ENCODE results near the gene PINLYP. TPM values are rescaled to one million over a fixed set of nuclear protein-coding genes. Genes with fewer than 3 reads are reported as not detected.

Gene PINLYP
- total and polyA plus RNA-seq, 3 experiments from 2014 or later: 1.3 to 13.8 (median 9.9) TPM

- Mint-ChIP-seq H3K4me1 (peaks cover 14 to 16% (median 14%) of the 10 kb centered on the region in 3 donors), H3K27ac (no peak overlapping the region), H3K27me3 (no peaks in the 10 kb centered on the region), H3K36me3 (peaks cover 5 to 63% (median 8%) of the 10 kb centered on the region in 3 donors), H3K9me3 (no peaks in the 10 kb centered on the region), H3K4me3 (no peak overlapping the region)
- no peak for DNase-seq
- H3K4me1 ChIP-seq (ENCODE audit: insufficient read depth, low read length): peaks cover 9% of the 10 kb centered on the region
- H3K4me3 ChIP-seq (ENCODE audit: low read length): no peak overlapping the region
- H3K27me3 ChIP-seq (ENCODE audit: insufficient read depth, low read length, poor library complexity, severe bottlenecking): no peaks in the 10 kb centered on the region
- no peak overlapping the region for H3K27ac ChIP-seq (ENCODE audit: low read depth, low read length)
- no peaks in the 10 kb centered on the region for H3K9me3 ChIP-seq (ENCODE audit: low read length)
- CTCF ChIA-PET: interaction anchor here (4.8 to 6.9 kb wide), 2 partner anchors 18 to 43 kb away, joined by 36 to 124 read pairs; partner anchors contain the start of genes IRGQ, ZNF575 and ZNF576
- peaks cover 34% of the 10 kb centered on the region for H3K36me3 ChIP-seq (ENCODE audit: insufficient read depth, low read length)
- POLR2A ChIA-PET: no interaction called here
Observed at GRCh38 chr19:43552198-43552450, 23.5 kb upstream of the PINLYP start.

GRCh38 chr19:43552616-43553015 lies 23.0 kb upstream of the PINLYP start:
- Mint-ChIP-seq H3K9me3 (no peaks in the 10 kb centered on the region), H3K27me3 (no peaks in the 10 kb centered on the region), H3K4me1 (peaks cover 14 to 16% (median 14%) of the 10 kb centered on the region in 3 donors), H3K36me3 (peaks cover 5 to 66% (median 11%) of the 10 kb centered on the region in 3 donors), H3K27ac (peak overlapping the region in 1 of 8 donors; percentile 76), H3K4me3 (no peak overlapping the region)
- Histone ChIP-seq H3K36me3 (ENCODE audit: insufficient read depth, low read length) (peaks cover 38% of the 10 kb centered on the region), H3K27ac (ENCODE audit: low read depth, low read length) (no peak overlapping the region), H3K27me3 (ENCODE audit: insufficient read depth, low read length, poor library complexity, severe bottlenecking) (no peaks in the 10 kb centered on the region), H3K4me3 (ENCODE audit: low read length) (no peak overlapping the region), H3K4me1 (ENCODE audit: insufficient read depth, low read length) (peaks cover 9% of the 10 kb centered on the region), H3K9me3 (ENCODE audit: low read length) (no peaks in the 10 kb centered on the region)
- CTCF ChIA-PET: interaction anchor here (4.8 to 6.9 kb wide), 2 partner anchors 18 to 43 kb away, joined by 36 to 124 read pairs; partner anchors contain the start of genes IRGQ, ZNF575 and ZNF576
- POLR2A ChIA-PET: no interaction called here
- no peak for DNase-seq

GRCh38 chr19:43553656-43554055 lies 21.9 kb upstream of the PINLYP start:
- Mint-ChIP-seq H3K36me3 (peaks cover 5 to 69% (median 12%) of the 10 kb centered on the region in 3 donors), H3K27me3 (no peaks in the 10 kb centered on the region), H3K9me3 (no peaks in the 10 kb centered on the region), H3K27ac (peak overlapping the region in 2 of 8 donors; percentile 29 to 72), H3K4me3 (no peak overlapping the region), H3K4me1 (peaks cover 14 to 16% (median 14%) of the 10 kb centered on the region in 3 donors)
- H3K4me3 ChIP-seq (ENCODE audit: low read length): no peak overlapping the region
- H3K36me3 ChIP-seq (ENCODE audit: insufficient read depth, low read length): peaks cover 43% of the 10 kb centered on the region
- ChIA-PET CTCF (interaction anchor here (1.2 to 6.9 kb wide), 5 partner anchors 10 to 42 kb away, joined by 4 to 124 read pairs (median 22); partner anchors contain the start of genes IRGQ, ZNF575 and ZNF576), POLR2A (interaction anchor here (0.6 kb wide), 1 partner anchor 109 kb away, joined by 3 read pairs; no protein-coding TSS in a partner anchor)
- H3K27ac ChIP-seq (ENCODE audit: low read depth, low read length): no peak overlapping the region
- peaks cover 9% of the 10 kb centered on the region for H3K4me1 ChIP-seq (ENCODE audit: insufficient read depth, low read length)
- no peaks in the 10 kb centered on the region for H3K27me3 ChIP-seq (ENCODE audit: insufficient read depth, low read length, poor library complexity, severe bottlenecking)
- no peaks in the 10 kb centered on the region for H3K9me3 ChIP-seq (ENCODE audit: low read length)
- no peak for DNase-seq

GRCh38 chr19:43554317-43554895 lies 21.2 kb upstream of the PINLYP start:
- DNase-seq: no peak
- ChIA-PET CTCF (interaction anchor here (0.6 to 6.9 kb wide), 29 partner anchors 8 to 122 kb away, joined by 3 to 124 read pairs (median 5); partner anchors contain the start of genes ETHE1, IRGQ, PHLDB3 and PINLYP), POLR2A (interaction anchor here (1.3 to 1.5 kb wide), 2 partner anchors 21 to 41 kb away, joined by 5 to 23 read pairs; partner anchors contain the start of genes IRGQ, ZNF575 and ZNF576)
- Mint-ChIP-seq H3K4me1 (peaks cover 14 to 17% (median 15%) of the 10 kb centered on the region in 3 donors), H3K4me3 (no peak overlapping the region), H3K36me3 (peaks cover 5 to 67% (median 12%) of the 10 kb centered on the region in 3 donors), H3K9me3 (no peaks in the 10 kb centered on the region), H3K27ac (peak overlapping the region in 5 of 8 donors; percentile 23 to 90 (median 72)), H3K27me3 (no peaks in the 10 kb centered on the region)
- no peaks in the 10 kb centered on the region for H3K27me3 ChIP-seq (ENCODE audit: insufficient read depth, low read length, poor library complexity, severe bottlenecking)
- no peaks in the 10 kb centered on the region for H3K9me3 ChIP-seq (ENCODE audit: low read length)
- H3K4me3 ChIP-seq (ENCODE audit: low read length): no peak overlapping the region
- H3K4me1 ChIP-seq (ENCODE audit: insufficient read depth, low read length): peaks cover 9% of the 10 kb centered on the region
- no peak overlapping the region for H3K27ac ChIP-seq (ENCODE audit: low read depth, low read length)
- H3K36me3 ChIP-seq (ENCODE audit: insufficient read depth, low read length): peaks cover 43% of the 10 kb centered on the region

GRCh38 chr19:43555185-43555770 lies 20.3 kb upstream of the PINLYP start:
- H3K27ac Mint-ChIP-seq: peak overlapping the region; percentile 25 to 86 (median 58)
- no peaks in the 10 kb centered on the region for H3K27me3 Mint-ChIP-seq
- DNase-seq: peak; percentile 74 to 87 (median 77)
- H3K4me1 ChIP-seq (ENCODE audit: insufficient read depth, low read length): peaks cover 9% of the 10 kb centered on the region
- peaks cover 5 to 62% (median 8%) of the 10 kb centered on the region in 3 donors for H3K36me3 Mint-ChIP-seq
- no peaks in the 10 kb centered on the region for H3K27me3 ChIP-seq (ENCODE audit: insufficient read depth, low read length, poor library complexity, severe bottlenecking)
- no peaks in the 10 kb centered on the region for H3K9me3 ChIP-seq (ENCODE audit: low read length)
- ChIA-PET CTCF (interaction anchor here (0.6 to 6.9 kb wide), 33 partner anchors 8 to 123 kb away, joined by 3 to 124 read pairs (median 5); partner anchors contain the start of genes ETHE1, IRGQ, PHLDB3 and PINLYP), POLR2A (interaction anchor here (0.9 to 1.5 kb wide), 4 partner anchors 22 to 199 kb away, joined by 3 to 23 read pairs (median 4); partner anchors contain the start of genes IRGQ, ZNF575 and ZNF576)
- peak overlapping the region in 1 of 7 donors; percentile 28 for H3K4me3 Mint-ChIP-seq
- no peak overlapping the region for H3K4me3 ChIP-seq (ENCODE audit: low read length)
- peaks cover 43% of the 10 kb centered on the region for H3K36me3 ChIP-seq (ENCODE audit: insufficient read depth, low read length)
- H3K9me3 Mint-ChIP-seq: no peaks in the 10 kb centered on the region
- peaks cover 16 to 20% (median 18%) of the 10 kb centered on the region in 3 donors for H3K4me1 Mint-ChIP-seq
- H3K27ac ChIP-seq (ENCODE audit: low read depth, low read length): no peak overlapping the region

- peaks cover 45 to 56% (median 55%) of the 10 kb centered on the region in 3 donors for H3K4me1 Mint-ChIP-seq
- Histone ChIP-seq H3K27me3 (ENCODE audit: insufficient read depth, low read length, poor library complexity, severe bottlenecking) (no peaks in the 10 kb centered on the region), H3K9me3 (ENCODE audit: low read length) (no peaks in the 10 kb centered on the region), H3K4me3 (ENCODE audit: low read length) (no peak overlapping the region), H3K27ac (ENCODE audit: low read depth, low read length) (no peak overlapping the region), H3K36me3 (ENCODE audit: insufficient read depth, low read length) (peaks cover 10% of the 10 kb centered on the region), H3K4me1 (ENCODE audit: insufficient read depth, low read length) (peaks cover 47% of the 10 kb centered on the region)
- POLR2A ChIA-PET: no interaction called here
- no peak for DNase-seq
- H3K36me3 Mint-ChIP-seq: peaks cover 0 to 28% (median 11%) of the 10 kb centered on the region in 3 donors
- H3K27ac Mint-ChIP-seq: peak overlapping the region in 7 of 8 donors; percentile 33 to 95 (median 89)
- H3K4me3 Mint-ChIP-seq: peak overlapping the region in 1 of 7 donors; percentile 61
- no peaks in the 10 kb centered on the region for H3K9me3 Mint-ChIP-seq
- CTCF ChIA-PET: interaction anchor here (1.3 to 5.8 kb wide), 2 partner anchors 24 to 34 kb away, joined by 3 to 34 read pairs; partner anchors contain the start of genes IRGQ and ZNF576
- H3K27me3 Mint-ChIP-seq: peaks cover 0 to 3% of the 10 kb centered on the region in 2 donors
Observed at GRCh38 chr19:43560687-43561086, 14.9 kb upstream of the PINLYP start.

- peak overlapping the region; percentile 89 to 98 (median 94) for H3K27ac Mint-ChIP-seq
- CTCF ChIA-PET: interaction anchor here (1.3 to 5.8 kb wide), 2 partner anchors 25 to 34 kb away, joined by 3 to 34 read pairs; partner anchors contain the start of genes IRGQ and ZNF576
- no peaks in the 10 kb centered on the region for H3K9me3 Mint-ChIP-seq
Observed at GRCh38 chr19:43561139-43561970, 14.2 kb upstream of the PINLYP start.

More at GRCh38 chr19:43561139-43561970, 14.2 kb upstream of the PINLYP start:
- peaks cover 0 to 26% (median 11%) of the 10 kb centered on the region in 3 donors for H3K36me3 Mint-ChIP-seq
- DNase-seq: no peak
- Histone ChIP-seq H3K9me3 (ENCODE audit: low read length) (no peaks in the 10 kb centered on the region), H3K36me3 (ENCODE audit: insufficient read depth, low read length) (peaks cover 10% of the 10 kb centered on the region), H3K27me3 (ENCODE audit: insufficient read depth, low read length, poor library complexity, severe bottlenecking) (no peaks in the 10 kb centered on the region), H3K4me3 (ENCODE audit: low read length) (peak overlapping the region; percentile 70), H3K27ac (ENCODE audit: low read depth, low read length) (no peak overlapping the region), H3K4me1 (ENCODE audit: insufficient read depth, low read length) (peaks cover 47% of the 10 kb centered on the region)
- peaks cover 44 to 56% (median 55%) of the 10 kb centered on the region in 3 donors for H3K4me1 Mint-ChIP-seq
- POLR2A ChIA-PET: interaction anchor here (0.7 kb wide), 1 partner anchor 72 kb away, joined by 6 read pairs; no protein-coding TSS in a partner anchor
- peaks cover 0 to 3% of the 10 kb centered on the region in 2 donors for H3K27me3 Mint-ChIP-seq
- peak overlapping the region in 4 of 7 donors; percentile 11 to 69 (median 46) for H3K4me3 Mint-ChIP-seq
